ENCODE results near the gene NPEPL1.

- no peak for TF ChIP-seq TAF1 (IDR thresholded peaks at IDR 0.05; ENCODE audit: borderline replicate concordance, insufficient read depth, low read length)
- no peak for TF ChIP-seq SIN3A (IDR thresholded peaks at IDR 0.05; ENCODE audit: borderline replicate concordance, insufficient read depth, low read length)
- no peak for TF ChIP-seq REST (IDR thresholded peaks at IDR 0.05; ENCODE audit: insufficient read depth in 1 of 2, low read depth in 2 of 2, low read length in 2 of 2)
- TF ChIP-seq POLR2AphosphoS5 (IDR thresholded peaks at IDR 0.05; ENCODE audit: low read depth, low read length): no peak
- TF ChIP-seq FOXP2 (optimal IDR thresholded peaks at IDR 0.05; ENCODE audit: borderline replicate concordance, extremely low read depth, extremely low read length, insufficient read depth): no peak
These were observed 17.0 kb upstream of the NPEPL1 start for GRCh38 chr20:58675641-58676040.

Data from PFSK-1 (cell line).